HepG2 (cell line): Measurements from ENCODE around the gene RDH14. TPM values are rescaled to one million over a fixed set of nuclear protein-coding genes. Genes with fewer than 3 reads are reported as not detected.
A peak's percentile ranks its signal among the peaks of the same experiment; 100 is the strongest.

Source experiments
- ATAC-seq: fragments of 200-7000 bp; cut with Tn5 transposase; 3 replicates; pipeline ENCODE4 v1.9.1; 2020; ENCODE audit warnings: mild to moderate bottlenecking, moderate library complexity
- BruUV-seq: library from RNA; stranded (reverse); fragments of 400-500 nt; replicated peaks from 2 replicates; lab custom pipeline; 2021; lab: Mats Ljungman, UMichigan
- CTCF ChIA-PET: fragments of 300-600 bp; formaldehyde crosslinking; extraction: SDS; loops from one replicate; lab custom pipeline; 2021; ENCODE audit warnings: low total read pairs, inconsistent platforms, low intra/inter-chr PET ratio; lab: Yijun Ruan, JAX
- POLR2A ChIA-PET: fragments of 350-600 bp; sonication (Branson Sonifier 250); formaldehyde crosslinking; loops from one replicate; lab custom pipeline; 2020; ENCODE audit warnings: antibody characterized with exemption, inconsistent platforms; lab: Yijun Ruan, JAX
- DNase-seq: peaks from one replicate; pipeline ENCODE4 v3.0.0-alpha.2; 2015; ENCODE audit warnings: low spot score
- FAIRE-seq: peaks from 3 replicates; lab custom pipeline; 2011; peaks lifted over from hg19 to GRCh38; lab: Jason Lieb, UNC
- H2AFZ ChIP-seq: one replicate; pipeline ENCODE4 v1.6.1; 2011; ENCODE audit warnings: low read length, inconsistent platforms
- H3K27ac ChIP-seq: fragments of 300-600 bp; 3 replicates; pipeline ENCODE4 v1.8.0; 2011; ENCODE audit warnings: mixed run types, mild to moderate bottlenecking, mixed read lengths, low read length, inconsistent platforms; ENCODE audit not compliant: insufficient read depth; ENCODE audit errors: extremely low read length
- H3K27me3 ChIP-seq, 2 experiments: fragments of 200-600 bp in 1 of 2; 2 replicates in 1 of 2; 3 replicates in 1 of 2; pipeline versions ENCODE4 v1.6.0 to v1.8.0; 2011; ENCODE audit warnings: low read length in 2 of 2, mild to moderate bottlenecking in 2 of 2, moderate library complexity in 2 of 2, inconsistent platforms in 1 of 2; ENCODE audit not compliant: insufficient read depth in 2 of 2, control insufficient read depth in 1 of 2
- H3K36me3 ChIP-seq, 2 experiments: fragments of 200-600 bp in 1 of 2; replicated peaks in 1 of 2; 2 replicates in 1 of 2; 3 replicates in 1 of 2; pipeline versions ENCODE4 v1.5.1 to v1.8.0; 2011; ENCODE audit warnings: low read length in 2 of 2, inconsistent platforms in 1 of 2; ENCODE audit not compliant: insufficient read depth in 2 of 2, control insufficient read depth in 1 of 2
- H3K4me1 ChIP-seq: 2 replicates; pipeline ENCODE4 v1.5.1; 2012; ENCODE audit warnings: low read length, inconsistent platforms; ENCODE audit not compliant: insufficient read depth
- H3K4me2 ChIP-seq: 2 replicates; pipeline ENCODE4 v1.6.0; 2011; ENCODE audit warnings: low read depth, low read length, inconsistent platforms
- H3K4me3 ChIP-seq, 3 experiments: fragments of 200-600 bp in 1 of 3; sonication (generic), shearing (Covaris generic) in 1 of 3; replicated peaks in 1 of 3; 2 replicates each; pipeline ENCODE4 v1.5.1; 2011 to 2016; ENCODE audit warnings: low read length in 3 of 3, inconsistent platforms in 2 of 3, low read depth in 2 of 3, mild to moderate bottlenecking in 2 of 3, control low read depth in 1 of 3, mixed read lengths in 1 of 3; ENCODE audit not compliant: insufficient read depth in 1 of 3
- H3K79me2 ChIP-seq: one replicate; pipeline ENCODE4 v1.6.1; 2011; ENCODE audit warnings: low read length, inconsistent platforms; ENCODE audit not compliant: insufficient read depth
- H3K9ac ChIP-seq: 2 replicates; pipeline ENCODE4 v1.6.0; 2011; ENCODE audit warnings: mild to moderate bottlenecking, low read depth, low read length, inconsistent platforms; ENCODE audit not compliant: insufficient read depth
- H3K9me3 ChIP-seq: 2 replicates; pipeline ENCODE4 v1.5.1; 2012; ENCODE audit warnings: mild to moderate bottlenecking, low read length
- H4K20me1 ChIP-seq: 2 replicates; pipeline ENCODE4 v1.6.0; 2011; ENCODE audit warnings: inconsistent platforms, mild to moderate bottlenecking, low read length, moderate library complexity; ENCODE audit not compliant: insufficient read depth
- DDIT3 ChIP-seq: sonication (generic); formaldehyde crosslinking; IDR thresholded peaks from 2 replicates; pipeline ENCODE4 v1.4.0; 2020; ENCODE audit warnings: mild to moderate bottlenecking, missing genetic modification reagents
- ELF4 ChIP-seq: sonication (generic); formaldehyde crosslinking; IDR thresholded peaks from 2 replicates; pipeline ENCODE4 v1.5.0; 2020; ENCODE audit warnings: missing genetic modification reagents, mild to moderate bottlenecking, moderate library complexity, borderline replicate concordance
- LRRFIP1 ChIP-seq: sonication (generic); formaldehyde crosslinking; conservative IDR thresholded peaks from 2 replicates; pipeline ENCODE4 v1.4.0; 2020; ENCODE audit warnings: missing genetic modification reagents
- MEIS1 ChIP-seq: sonication (generic); formaldehyde crosslinking; IDR thresholded peaks from 2 replicates; pipeline ENCODE4 v1.9.0; 2021; ENCODE audit warnings: mild to moderate bottlenecking, missing genetic modification reagents, moderate library complexity, borderline replicate concordance
- NFRKB ChIP-seq: fragments of 450-650 bp; IDR thresholded peaks from 2 replicates; pipeline ENCODE4 v1.6.1; 2017
- ONECUT2 ChIP-seq: sonication (generic); formaldehyde crosslinking; IDR thresholded peaks from 2 replicates; pipeline ENCODE4 v1.4.0; 2020; ENCODE audit warnings: missing genetic modification reagents
- THAP9 ChIP-seq: sonication (generic); formaldehyde crosslinking; IDR thresholded peaks from 2 replicates; pipeline ENCODE4; 2020; ENCODE audit warnings: missing genetic modification reagents, mild to moderate bottlenecking, borderline replicate concordance
- THYN1 ChIP-seq: sonication (generic); formaldehyde crosslinking; IDR thresholded peaks from 2 replicates; pipeline ENCODE4 v1.8.1; 2023; ENCODE audit warnings: low read depth, mild to moderate bottlenecking, moderate library complexity, missing genetic modification reagents, borderline replicate concordance
- TIGD3 ChIP-seq: sonication (generic); formaldehyde crosslinking; IDR thresholded peaks from 2 replicates; pipeline ENCODE4 v1.5.1; 2020; ENCODE audit warnings: mild to moderate bottlenecking, missing genetic modification reagents, borderline replicate concordance
- ZNF414 ChIP-seq: sonication (generic); formaldehyde crosslinking; IDR thresholded peaks from 2 replicates; pipeline ENCODE4 v1.5.0; 2020; ENCODE audit warnings: missing genetic modification reagents
- ZNF652 ChIP-seq: IDR thresholded peaks from 2 replicates; pipeline ENCODE4 v1.6.1; 2016; ENCODE audit warnings: low read depth, borderline replicate concordance
- WGBS: methylation state at CpG from one replicate; pipeline ENCODE4 v1.1.6; 2017; ENCODE audit warnings: low lambda C conversion rate; 5-methylcytosine and 5-hydroxymethylcytosine counted together
- in situ Hi-C: cut with HindIII; loops from 2 replicates; pipeline ENCODE4 v1.10.0; 2017; ENCODE audit warnings: low pct_unique_long_range_greater_than_20kb; ENCODE audit not compliant: extremely low pct_ligation_motif_present
- intact Hi-C: fragments of 100-400 bp; cut with micrococcal nuclease; formaldehyde crosslinking; loops from one replicate; pipeline ENCODE4 v1.10.0; 2022; ENCODE audit not compliant: unreplicated experiment
- polyA plus RNA-seq, 8 experiments: library from polyadenylated mRNA; depleted of rRNA in 3 of 8; stranded (reverse) in 7 of 8; unstranded in 1 of 8; fragments of >200 nt; fragmentation: Illumina TruSeq in 4 of 8; extraction: Trizol in 4 of 8; gene quantifications; 2 replicates each; pipeline versions ENCODE4 v1.2.1 to v1.2.3, GENCODE V29; 2011 to 2016; ENCODE audit warnings: low read depth in 4 of 8, missing spikeins in 1 of 8, mixed read lengths in 1 of 8; ENCODE audit not compliant: insufficient read depth in 1 of 8
- total RNA-seq, 5 experiments: library from RNA; depleted of rRNA; stranded (reverse); fragments of >200 nt; fragmentation: Illumina TruSeq; extraction: Trizol; gene quantifications; 2 replicates each; pipeline ENCODE4 v1.2.3, GENCODE V29; 2016; ENCODE audit warnings: low read depth in 1 of 5

Gene RDH14
- total and polyA plus RNA-seq, 2 of the 13 experiments (the other 11 are each of a cell fraction or from before 2014, with no cell fraction given): 27.4 to 39.9 TPM

- TF ChIP-seq ZNF652 (CRISPR knock-in tag): peak; percentile 57; the same call in 1 of the 2 replicates
- no peak for TF ChIP-seq ELF4 (CRISPR knock-in tag)
- TF ChIP-seq THAP9 (CRISPR knock-in tag): 0 out of 2 replicates have a peak, but pooled peaks have one; percentile 18
- TF ChIP-seq ONECUT2: no peak
- TF ChIP-seq NFRKB: no peak
Measured at GRCh38 chr2:18520451-18521425, 39.7 kb downstream of the RDH14 start (continued).

GRCh38 chr2:18519914-18520450, 40.5 kb downstream of the RDH14 start:
- H3K4me1 ChIP-seq: no peaks in the 10 kb centered on the region
- H3K9me3 ChIP-seq: no peaks in the 10 kb centered on the region
- H3K27ac ChIP-seq: no peak overlapping the region
- POLR2A ChIA-PET: no interaction called here
- no peak overlapping the region for H3K4me3 ChIP-seq
- H3K79me2 ChIP-seq: no peaks in the 10 kb centered on the region
- no peaks in the 10 kb centered on the region for H3K36me3 ChIP-seq
- BruUV-seq: no TSS peak
- 21% methylated on average over 7 of the region's 7 CpGs for WGBS
- intact Hi-C loops: loop anchor here (1.0 to 10.0 kb wide), 8 partner anchors 222 to 1343 kb away; no protein-coding TSS in a partner anchor
- peaks cover 0 to 11% of the 10 kb centered on the region in 2 experiments; a peak in 4 of 5 replicates for H3K27me3 ChIP-seq
- DNase-seq: no peak
- in situ Hi-C loops: loop anchor here (5.0 kb wide), 3 partner anchors 227 to 1342 kb away; no protein-coding TSS in a partner anchor
- H4K20me1 ChIP-seq: no peaks in the 10 kb centered on the region
- no peak for FAIRE-seq
- no peak overlapping the region for H2AFZ ChIP-seq
- CTCF ChIA-PET: interaction anchor here (2.0 to 2.2 kb wide), 2 partner anchors 843 to 1343 kb away, joined by 14 to 20 read pairs; no protein-coding TSS in a partner anchor
- no peak for ATAC-seq
- H3K4me2 ChIP-seq: no peak overlapping the region
- no peak overlapping the region for H3K9ac ChIP-seq
- no peak for TF ChIP-seq LRRFIP1 (CRISPR knock-in tag)
- no peak for TF ChIP-seq ZNF414 (CRISPR knock-in tag)
- TF ChIP-seq TIGD3 (CRISPR knock-in tag): no peak
- TF ChIP-seq DDIT3: no peak
- TF ChIP-seq THYN1 (CRISPR knock-in tag): no peak
- no peak for TF ChIP-seq MEIS1 (CRISPR knock-in tag)
